ENCODE data around the gene IGFBP5. TPM values are rescaled to one million over a fixed set of nuclear protein-coding genes. Genes with fewer than 3 reads are reported as not detected.
A peak's percentile ranks its signal among the peaks of the same experiment; 100 is the strongest.

IGFBP5 gene
- total and polyA plus RNA-seq, 10 donors: 5.0 to 114 (median 28.9) TPM

DNA sequence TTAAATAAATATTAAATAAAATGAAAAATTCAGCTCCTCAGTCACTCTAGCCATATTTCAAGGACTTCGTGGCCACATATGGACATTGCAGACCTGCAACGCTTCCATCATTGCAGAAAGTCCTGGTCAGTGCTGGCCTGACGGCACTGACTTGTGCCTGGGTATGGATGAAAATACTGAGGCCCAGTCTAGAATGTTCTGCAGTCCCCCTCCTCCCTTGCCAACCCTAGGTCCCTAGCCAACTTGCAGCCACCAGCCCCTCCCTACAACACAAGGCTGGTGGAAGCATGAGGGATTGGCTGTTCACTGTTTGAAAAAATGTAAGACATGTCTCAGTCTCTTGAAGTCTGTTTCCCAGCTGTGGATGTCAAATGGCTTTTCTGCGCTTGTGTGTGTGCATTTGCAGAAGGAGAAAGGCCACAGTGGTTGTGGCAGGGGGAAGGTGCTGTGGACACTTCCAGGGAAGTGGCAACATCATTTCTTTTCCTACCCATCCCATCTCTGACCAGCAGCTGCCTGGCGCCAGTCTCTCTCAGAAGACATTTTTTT is 9.9 kb downstream of the IGFBP5 start:
- intact Hi-C loops (cut with DNase I; ENCODE audit: low total_unique reads): no loop called here
- no peak overlapping the region for H3K4me3 ChIP-seq
- WGBS, 5 donors: 79 to 95% (median 80%) methylated on average over 5 of the region's 5 CpGs
- no peak for DNase-seq
- no peaks in the 10 kb centered on the region for H3K36me3 ChIP-seq
- peaks cover 0 to 36% (median 2%) of the 10 kb centered on the region in 6 donors for H3K4me1 ChIP-seq
- TF ChIP-seq, protein P1, sequence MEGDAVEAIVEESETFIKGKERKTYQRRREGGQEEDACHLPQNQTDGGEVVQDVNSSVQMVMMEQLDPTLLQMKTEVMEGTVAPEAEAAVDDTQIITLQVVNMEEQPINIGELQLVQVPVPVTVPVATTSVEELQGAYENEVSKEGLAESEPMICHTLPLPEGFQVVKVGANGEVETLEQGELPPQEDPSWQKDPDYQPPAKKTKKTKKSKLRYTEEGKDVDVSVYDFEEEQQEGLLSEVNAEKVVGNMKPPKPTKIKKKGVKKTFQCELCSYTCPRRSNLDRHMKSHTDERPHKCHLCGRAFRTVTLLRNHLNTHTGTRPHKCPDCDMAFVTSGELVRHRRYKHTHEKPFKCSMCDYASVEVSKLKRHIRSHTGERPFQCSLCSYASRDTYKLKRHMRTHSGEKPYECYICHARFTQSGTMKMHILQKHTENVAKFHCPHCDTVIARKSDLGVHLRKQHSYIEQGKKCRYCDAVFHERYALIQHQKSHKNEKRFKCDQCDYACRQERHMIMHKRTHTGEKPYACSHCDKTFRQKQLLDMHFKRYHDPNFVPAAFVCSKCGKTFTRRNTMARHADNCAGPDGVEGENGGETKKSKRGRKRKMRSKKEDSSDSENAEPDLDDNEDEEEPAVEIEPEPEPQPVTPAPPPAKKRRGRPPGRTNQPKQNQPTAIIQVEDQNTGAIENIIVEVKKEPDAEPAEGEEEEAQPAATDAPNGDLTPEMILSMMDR (IDR thresholded peaks at IDR 0.05 in 8 of 11, conservative IDR thresholded peaks at IDR 0.05 in 3 of 11): no peak
- no peak for TF ChIP-seq POLR2A (IDR thresholded peaks at IDR 0.05)
- no peaks in the 10 kb centered on the region for H3K9me3 ChIP-seq
- no peak overlapping the region for H3K27ac ChIP-seq
- H3K27me3 ChIP-seq (replicated peaks in 1 of 7): peaks cover 0 to 77% (median 4%) of the 10 kb centered on the region in 7 donors

DNA sequence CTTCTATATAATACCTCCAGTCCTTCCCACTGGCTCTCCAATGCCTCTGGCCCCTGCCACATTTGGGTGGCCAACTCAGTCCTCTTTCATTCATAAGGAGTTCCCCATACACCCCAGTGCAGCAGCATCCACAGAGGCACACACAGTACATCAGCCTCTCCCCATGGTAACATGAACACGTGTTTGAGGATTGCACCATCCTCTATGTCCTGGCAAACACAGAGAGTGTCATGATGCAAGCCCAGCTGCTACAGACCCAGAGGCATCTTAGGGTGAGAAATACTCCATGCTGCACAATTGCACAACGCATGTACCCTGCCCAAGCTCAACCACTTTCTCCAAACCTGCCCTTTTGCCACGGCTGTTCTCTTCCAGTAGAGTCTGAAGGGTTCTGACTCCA is 11.5 kb downstream of the IGFBP5 start:
- WGBS, 5 donors: 39 to 84% (median 65%) methylated on average over 3 of the region's 3 CpGs
- H3K4me3 ChIP-seq: no peak overlapping the region
- TF ChIP-seq POLR2AphosphoS5 (IDR thresholded peaks at IDR 0.05) (peak in 1 of 3 donors; percentile 65), POLR2A (IDR thresholded peaks at IDR 0.05) (no peak)
- TF ChIP-seq, protein P1 (IDR thresholded peaks at IDR 0.05 in 8 of 11, conservative IDR thresholded peaks at IDR 0.05 in 3 of 11): no peak
- no peaks in the 10 kb centered on the region for H3K36me3 ChIP-seq
- H3K27ac ChIP-seq: no peak overlapping the region
- no peaks in the 10 kb centered on the region for H3K9me3 ChIP-seq
- no peak for DNase-seq
- H3K4me1 ChIP-seq: peaks cover 0 to 25% (median 2%) of the 10 kb centered on the region in 6 donors
- intact Hi-C loops (cut with DNase I; ENCODE audit: low total_unique reads): loop anchor here (2.0 to 5.0 kb wide), 2 partner anchors 833 to 1029 kb away; no protein-coding TSS in a partner anchor
- H3K27me3 ChIP-seq (replicated peaks in 1 of 7): peaks cover 0 to 62% (median 0%) of the 10 kb centered on the region in 7 donors

DNA sequence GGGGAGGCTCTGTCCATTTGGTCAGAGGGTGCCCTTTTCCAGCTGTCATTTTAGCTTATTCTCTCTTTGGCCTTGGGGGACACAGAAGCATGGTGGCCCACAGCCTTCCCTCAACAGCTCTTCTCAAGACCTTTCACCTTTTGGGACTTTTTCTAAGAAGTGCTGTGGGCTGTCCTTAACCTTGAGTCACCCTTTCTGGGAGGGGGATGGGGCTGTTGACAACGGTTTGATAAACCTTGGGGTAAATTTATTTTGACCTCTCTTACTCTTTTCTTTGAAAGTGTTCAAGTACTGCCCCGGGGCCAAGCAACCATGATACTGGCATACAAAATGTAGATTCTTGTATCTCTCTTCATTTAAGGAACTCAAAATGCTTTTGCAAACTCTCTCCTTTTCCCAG is 13.7 kb downstream of the IGFBP5 start:
- TF ChIP-seq, protein P1 (IDR thresholded peaks at IDR 0.05 in 8 of 11, conservative IDR thresholded peaks at IDR 0.05 in 3 of 11): no peak
- TF ChIP-seq POLR2AphosphoS5 (IDR thresholded peaks at IDR 0.05): no peak
- no peak for TF ChIP-seq POLR2A (IDR thresholded peaks at IDR 0.05)
- H3K4me3 ChIP-seq: no peak overlapping the region
- 45 to 71% (median 56%) methylated on average over 2 of the region's 2 CpGs for WGBS, 5 donors
- intact Hi-C loops (cut with DNase I; ENCODE audit: low total_unique reads): loop anchor here (2.0 to 5.0 kb wide), 2 partner anchors 836 to 1031 kb away; no protein-coding TSS in a partner anchor
- peaks cover 0 to 18% (median 0%) of the 10 kb centered on the region in 6 donors for H3K36me3 ChIP-seq
- H3K27ac ChIP-seq: no peak overlapping the region
- peaks cover 0 to 59% (median 0%) of the 10 kb centered on the region in 7 donors for H3K27me3 ChIP-seq (replicated peaks in 1 of 7)
- H3K4me1 ChIP-seq: peaks cover 0 to 25% (median 2%) of the 10 kb centered on the region in 6 donors
- no peaks in the 10 kb centered on the region for H3K9me3 ChIP-seq
- DNase-seq: no peak

DNA sequence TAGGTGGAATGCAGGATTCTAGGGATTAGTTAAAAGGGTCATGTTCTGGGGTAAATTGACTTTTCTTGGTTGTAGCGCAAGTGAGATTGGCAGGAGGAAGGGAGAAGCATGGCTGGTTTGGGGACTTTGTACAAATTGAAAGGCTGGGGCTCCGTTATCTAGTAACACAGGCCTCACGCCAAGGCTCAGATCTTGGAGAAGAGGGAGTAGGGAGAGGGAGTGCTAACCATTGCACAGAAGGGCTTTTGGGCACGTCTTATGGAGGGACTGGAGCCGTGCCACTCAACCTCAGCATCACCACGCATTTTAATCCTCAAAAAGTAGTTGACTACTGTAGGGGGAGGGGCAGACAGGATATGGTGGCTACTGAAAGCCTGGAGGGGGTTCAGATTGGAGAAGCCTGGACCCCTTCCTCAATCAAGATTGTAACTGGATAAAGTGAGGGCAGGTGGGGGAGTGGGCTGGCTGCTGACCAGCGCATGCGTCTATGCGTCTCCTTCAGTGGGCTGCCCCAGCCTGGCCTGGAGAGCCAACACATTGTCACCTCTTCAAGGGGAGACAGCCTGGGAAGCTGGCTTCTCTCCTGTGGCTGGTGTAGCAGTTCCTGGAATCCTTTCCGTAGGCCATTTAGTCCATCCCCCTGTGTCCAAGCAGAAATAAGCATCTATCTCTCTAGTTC is 14.3 kb downstream of the IGFBP5 start:
- 85 to 93% (median 88%) methylated on average over 10 of the region's 10 CpGs for WGBS, 5 donors
- DNase-seq: peak; percentile 41

More for the DNA sequence above, 14.3 kb downstream of the IGFBP5 start:
- intact Hi-C loops (cut with DNase I; ENCODE audit: low total_unique reads): loop anchor here (5.0 kb wide), 1 partner anchor 836 kb away; no protein-coding TSS in a partner anchor
- Histone ChIP-seq H3K4me1 (peaks cover 0 to 25% (median 2%) of the 10 kb centered on the region in 6 donors), H3K36me3 (peaks cover 0 to 18% (median 0%) of the 10 kb centered on the region in 6 donors), H3K9me3 (no peaks in the 10 kb centered on the region), H3K4me3 (no peak overlapping the region), H3K27ac (no peak overlapping the region), H3K27me3 (replicated peaks in 1 of 7) (peaks cover 0 to 54% (median 0%) of the 10 kb centered on the region in 7 donors)
- TF ChIP-seq POLR2AphosphoS5 (IDR thresholded peaks at IDR 0.05) (no peak), POLR2A (IDR thresholded peaks at IDR 0.05) (no peak)
- TF ChIP-seq, protein P1 (IDR thresholded peaks at IDR 0.05 in 8 of 11, conservative IDR thresholded peaks at IDR 0.05 in 3 of 11): no peak

All from spleen (tissue), 11 donors.